ENCODE results near the gene OCA2.
A peak's percentile ranks its signal among the peaks of the same experiment; 100 is the strongest.

Gene OCA2

DNA sequence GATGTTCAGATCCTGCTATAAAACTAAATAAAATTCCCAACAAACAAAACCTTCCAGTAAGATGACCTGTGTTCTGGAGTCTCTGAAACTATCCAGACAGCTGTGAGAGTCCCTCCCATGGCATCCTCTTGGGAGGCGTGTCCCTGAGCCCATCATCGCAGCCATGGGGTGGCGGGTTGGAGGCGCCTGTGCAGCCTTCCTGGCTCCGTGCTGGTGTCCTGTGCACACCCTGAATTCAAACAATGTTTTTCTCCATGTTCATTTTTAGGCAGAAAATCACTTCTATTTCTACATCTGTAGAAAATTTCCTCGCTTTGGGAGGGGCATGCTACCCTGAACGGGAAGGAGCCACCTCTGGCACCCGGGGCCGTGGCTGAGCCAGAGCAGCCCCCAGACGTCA lies 19.4 kb upstream of the OCA2 start:
- DNase-seq = no peak

DNA sequence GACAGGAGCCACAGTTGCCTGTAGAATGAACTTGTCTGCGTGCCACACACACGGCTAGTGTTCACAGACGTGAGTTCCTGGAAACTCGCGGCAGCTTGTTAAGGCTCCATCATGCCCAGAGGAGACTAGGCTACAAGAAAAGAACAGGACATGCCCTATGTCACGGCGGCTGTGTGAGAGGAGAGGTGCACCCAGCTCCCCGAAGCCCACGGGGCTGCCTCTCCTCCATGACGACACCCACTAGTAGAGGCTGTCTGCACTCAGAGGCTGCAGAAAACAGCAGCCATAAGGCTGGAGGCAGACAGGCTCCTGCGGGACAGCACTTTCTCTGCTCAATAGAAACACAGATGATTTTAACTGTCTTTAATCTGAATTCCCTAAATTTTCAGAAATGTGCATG lies 19.0 kb upstream of the OCA2 start:
- no peak for DNase-seq

DNA sequence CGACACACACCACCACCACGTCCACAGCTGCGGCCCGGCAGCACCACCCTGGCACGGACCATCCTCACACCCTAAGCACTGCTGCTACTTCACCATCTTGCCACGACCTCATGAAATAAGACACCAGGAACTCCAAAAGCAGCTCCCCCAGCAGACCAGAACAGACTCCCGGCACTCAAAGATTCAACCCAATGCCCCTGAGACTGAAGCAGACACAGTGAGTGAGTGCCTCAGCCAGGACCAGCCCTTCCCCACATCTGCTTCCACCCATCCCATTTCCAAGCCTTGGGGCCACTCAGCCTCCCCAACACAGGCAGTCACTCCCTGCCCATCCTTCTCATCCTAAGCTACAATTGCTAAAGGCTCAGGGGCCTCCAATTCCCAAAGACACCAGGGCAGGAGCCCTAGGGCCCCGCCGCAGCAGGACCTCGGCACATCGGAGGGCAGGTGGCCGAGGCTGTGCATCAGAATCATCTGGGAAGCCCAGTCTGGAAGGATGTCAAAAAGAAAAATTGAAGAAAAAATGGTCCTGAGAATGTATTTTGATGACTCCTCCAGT lies 18.4 kb upstream of the OCA2 start:
- DNase-seq = no peak

DNA sequence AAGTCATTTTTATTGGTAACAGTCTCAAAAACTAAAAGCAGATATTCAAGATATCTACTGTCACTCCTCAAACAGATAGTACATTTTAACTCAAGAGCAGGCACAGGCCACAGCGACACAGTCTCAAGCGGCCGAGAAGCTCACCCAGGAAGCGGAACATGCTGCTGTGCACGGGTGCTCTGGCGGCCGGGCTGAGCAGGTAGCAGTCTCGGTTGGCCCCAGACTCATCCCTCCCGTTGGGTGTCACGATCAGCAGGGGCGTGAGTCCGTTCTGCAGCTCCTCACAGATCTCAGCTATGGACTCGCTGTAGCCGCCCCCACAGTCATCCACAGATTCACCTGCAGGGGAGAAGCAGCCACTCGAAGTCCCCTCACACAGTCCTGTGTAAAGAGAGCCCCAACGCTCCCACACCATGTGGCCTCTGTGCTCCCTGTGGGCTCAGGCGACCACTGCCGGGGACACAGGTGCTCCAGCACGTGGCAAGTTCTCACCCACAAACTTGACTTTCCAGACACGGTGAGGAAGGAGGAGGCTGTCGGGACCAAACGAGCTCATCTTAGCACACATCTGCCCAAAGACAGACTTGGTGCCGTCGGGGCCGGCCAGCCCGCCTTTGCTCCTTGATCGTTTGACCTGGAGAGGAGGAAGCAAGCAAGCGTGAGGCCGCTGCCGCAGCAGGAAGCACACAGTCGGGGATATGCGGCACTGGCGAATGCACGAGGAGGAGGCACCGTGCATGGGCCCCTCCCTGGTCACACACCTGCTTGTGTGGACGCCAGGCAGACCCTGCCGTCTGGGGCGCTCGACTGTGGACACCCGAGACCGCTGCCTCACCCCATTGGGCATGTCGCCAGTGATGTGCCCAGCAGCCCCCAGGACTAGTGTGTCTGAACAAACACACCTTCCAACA lies 17.7 kb upstream of the OCA2 start:
- no peak for DNase-seq

DNA sequence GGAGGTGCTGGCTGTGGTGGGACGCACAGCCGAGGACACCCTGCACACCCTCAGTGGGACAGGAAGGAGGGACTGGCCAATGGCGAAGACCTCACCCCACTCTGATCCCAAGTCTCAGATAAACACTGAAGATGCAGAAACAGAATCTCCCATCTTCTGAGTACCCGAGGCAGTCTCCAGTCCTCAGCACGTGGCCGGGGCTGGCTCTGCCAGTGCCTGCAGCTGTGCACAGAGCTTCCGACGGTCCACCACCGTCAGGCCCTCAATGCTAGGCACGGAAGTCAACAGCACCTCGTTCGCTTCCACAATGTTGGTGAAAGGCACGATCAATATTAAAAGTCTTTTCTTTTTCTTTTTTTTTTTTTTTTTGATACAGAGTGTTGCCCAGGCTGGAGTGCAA lies 16.8 kb upstream of the OCA2 start:
- no peak for DNase-seq

DNA sequence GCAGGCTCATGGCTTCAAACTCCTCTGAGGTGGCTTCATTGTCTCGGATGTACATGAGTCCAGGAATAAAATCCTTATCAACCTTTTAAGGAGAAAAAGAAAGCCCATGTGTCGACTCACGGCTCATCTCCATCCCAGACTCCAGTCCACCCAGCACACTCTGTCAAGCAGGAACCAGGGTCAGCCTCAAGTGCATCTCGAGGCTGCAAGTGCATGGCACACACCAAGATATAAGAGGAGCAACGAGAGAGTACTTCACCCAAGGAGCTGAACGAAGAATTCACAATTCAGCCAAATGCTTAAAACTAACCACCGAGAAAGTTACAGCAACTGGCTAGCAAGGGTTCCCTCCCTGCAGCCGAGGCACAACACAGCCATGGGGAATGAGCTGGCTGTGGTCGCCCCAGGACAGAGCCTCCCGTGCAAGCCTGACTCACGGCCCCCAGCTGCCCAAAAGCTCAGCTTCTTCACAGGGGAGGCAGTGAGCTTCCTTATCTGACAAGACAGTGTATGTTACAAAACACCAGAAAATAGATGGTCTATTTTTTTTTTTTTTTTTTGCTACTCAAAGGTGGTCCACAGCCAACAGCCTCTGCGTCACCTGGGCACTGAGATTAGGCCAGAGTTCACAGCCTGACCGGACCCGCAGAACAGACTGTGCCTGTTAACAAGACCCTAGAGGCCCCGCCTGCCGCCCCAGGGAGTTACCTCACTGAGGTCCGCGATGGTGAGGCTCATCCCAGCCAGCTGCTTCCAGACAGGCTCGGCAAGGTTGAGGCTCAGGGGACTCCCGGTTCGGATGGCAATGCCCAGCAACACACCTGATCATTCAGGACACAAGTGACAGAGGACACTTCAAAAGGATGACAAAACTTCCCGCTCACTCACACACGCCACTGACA lies 15.9 kb upstream of the OCA2 start:
- no peak for DNase-seq

GRCh38 chr15:28114114-28114455 lies 15.0 kb upstream of the OCA2 start:
- DNase-seq = no peak

DNA sequence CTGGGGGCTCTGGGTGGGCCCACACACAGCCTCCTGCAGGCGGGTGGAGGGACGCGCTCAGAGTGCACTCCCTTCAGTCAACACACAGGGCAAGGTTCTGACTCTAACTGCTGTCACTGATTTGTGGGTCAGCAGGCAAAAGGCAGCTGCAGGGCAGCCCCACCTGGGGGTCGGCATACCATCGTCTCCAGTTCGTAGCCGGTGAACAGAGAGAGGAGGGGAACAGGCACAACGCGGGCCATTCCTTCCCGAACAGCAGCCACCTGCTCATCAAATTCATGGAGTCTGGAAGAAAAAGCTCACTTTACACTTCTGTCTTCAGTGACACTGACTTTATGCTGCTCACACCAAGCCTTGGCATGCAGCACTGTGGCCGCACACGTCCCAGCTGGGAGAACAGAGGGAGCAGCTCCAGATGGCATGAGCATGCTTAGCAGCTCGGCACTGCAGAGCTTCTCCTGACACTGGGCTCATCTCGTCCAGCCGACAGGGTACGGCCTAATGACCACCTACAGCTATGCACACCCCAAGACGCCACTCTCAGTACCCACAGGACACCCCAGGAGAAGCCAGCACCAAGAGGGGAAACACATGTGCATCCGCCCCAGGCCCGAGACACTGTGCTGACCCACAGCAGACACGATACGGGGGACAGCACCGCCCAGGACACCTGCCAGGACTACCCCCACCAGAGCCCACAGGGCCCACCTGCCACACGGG lies 14.4 kb upstream of the OCA2 start:
- no peak for DNase-seq

- no peak for DNase-seq
Measured at GRCh38 chr15:28112962-28113361, 13.8 kb upstream of the OCA2 start.

- no peak for DNase-seq
Measured at GRCh38 chr15:28112101-28112760, 13.1 kb upstream of the OCA2 start.

DNA sequence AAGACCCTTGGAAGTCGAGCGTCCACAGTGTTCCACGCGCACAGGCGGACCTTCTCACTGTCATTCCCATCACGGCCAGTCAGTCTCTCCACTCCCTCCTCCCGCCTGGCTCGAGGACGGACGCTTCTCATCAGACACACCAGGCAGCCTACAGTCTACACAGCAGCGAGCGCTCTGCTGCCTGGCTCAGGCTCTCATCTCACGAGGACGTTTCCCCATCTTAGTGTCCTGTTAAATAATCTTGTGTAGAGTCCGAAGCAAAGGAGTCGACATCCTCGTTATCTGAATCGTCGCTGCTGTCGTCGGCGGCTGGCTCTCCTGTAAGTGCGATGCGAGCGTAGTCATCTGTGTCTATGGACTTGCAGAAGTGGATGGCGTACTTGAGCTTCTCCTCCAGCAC lies 12.4 kb upstream of the OCA2 start:
- no peak for DNase-seq

DNA sequence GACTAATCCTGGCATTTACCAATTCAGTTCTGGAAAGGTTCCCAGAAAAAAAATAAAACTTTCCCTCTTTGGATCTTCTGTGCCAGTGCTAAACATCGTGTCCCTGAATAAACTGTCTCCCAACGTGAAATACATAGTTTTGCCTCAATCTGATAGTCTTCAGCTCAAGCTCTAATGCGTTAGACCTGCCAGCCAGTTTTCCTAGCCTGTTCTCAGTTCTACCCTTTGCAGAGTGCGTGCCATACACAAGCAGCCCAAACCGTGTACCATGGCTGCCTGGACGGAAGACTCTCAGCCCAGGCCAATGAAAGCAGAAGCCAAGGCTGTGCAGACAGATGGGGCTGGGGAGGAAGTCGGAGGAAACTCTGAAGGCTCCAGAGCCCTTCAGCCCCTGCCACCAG lies 11.4 kb upstream of the OCA2 start:
- peak; percentile 45 for DNase-seq

DNA sequence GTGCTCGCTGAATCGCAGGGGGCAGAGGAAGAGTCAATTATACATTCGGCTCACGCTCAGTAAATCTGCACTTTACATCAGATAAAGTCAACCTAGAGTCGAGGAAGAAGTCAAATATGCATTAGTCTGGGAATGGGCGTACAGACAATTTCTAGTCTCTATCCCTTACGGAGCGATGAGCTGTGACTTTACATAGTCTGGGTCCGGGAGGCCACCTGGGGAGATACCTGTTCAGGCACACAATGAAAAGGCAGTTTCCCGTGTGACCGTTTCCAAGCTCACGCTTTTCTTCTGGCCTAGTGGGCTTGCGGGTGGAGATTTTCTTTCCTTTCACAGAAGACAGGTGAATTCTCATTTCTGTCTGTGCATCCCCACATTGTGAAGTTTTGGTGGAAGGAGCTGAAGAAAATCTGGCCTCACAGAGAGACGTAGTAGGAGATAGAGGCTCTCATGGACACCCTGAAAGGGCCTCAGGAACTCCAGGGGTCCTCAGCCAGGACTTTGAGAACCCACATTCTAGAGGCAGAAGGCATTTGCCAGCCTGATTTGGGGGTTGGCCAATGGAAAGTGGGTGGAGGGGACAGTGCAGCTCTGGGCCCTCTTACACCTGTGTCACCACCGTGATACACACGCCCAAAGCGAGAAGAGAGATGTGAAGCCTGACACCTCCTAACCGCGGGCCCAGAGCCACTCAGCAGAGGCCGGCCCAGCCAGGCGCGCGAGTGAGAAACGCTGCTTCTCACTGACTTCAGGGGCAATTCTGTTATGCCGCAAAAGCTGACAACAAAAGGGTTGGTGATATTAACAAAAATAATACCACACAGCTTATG lies 10.7 kb upstream of the OCA2 start:
- DNase-seq = no peak

DNA sequence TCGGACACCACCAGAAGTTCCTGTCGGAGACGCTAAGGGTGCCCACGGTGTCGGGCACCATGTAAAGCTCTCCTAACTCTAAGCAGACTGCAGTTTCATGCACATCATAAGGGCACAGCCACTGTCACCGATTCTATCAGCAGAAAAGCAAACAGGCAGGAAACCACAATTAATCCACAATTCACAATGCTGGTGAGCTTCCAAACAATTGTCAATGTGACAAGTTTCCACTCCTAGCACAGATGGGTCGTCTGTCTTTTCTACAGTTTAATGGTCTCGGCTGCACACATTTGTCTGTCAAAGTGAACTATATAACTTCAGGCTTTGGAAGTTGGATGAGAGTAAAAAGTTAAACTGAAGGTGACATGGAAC lies 8.8 kb upstream of the OCA2 start:
- DNase-seq = no peak

GRCh38 chr15:28107111-28107903 lies 8.2 kb upstream of the OCA2 start:
- no peak for DNase-seq

DNA sequence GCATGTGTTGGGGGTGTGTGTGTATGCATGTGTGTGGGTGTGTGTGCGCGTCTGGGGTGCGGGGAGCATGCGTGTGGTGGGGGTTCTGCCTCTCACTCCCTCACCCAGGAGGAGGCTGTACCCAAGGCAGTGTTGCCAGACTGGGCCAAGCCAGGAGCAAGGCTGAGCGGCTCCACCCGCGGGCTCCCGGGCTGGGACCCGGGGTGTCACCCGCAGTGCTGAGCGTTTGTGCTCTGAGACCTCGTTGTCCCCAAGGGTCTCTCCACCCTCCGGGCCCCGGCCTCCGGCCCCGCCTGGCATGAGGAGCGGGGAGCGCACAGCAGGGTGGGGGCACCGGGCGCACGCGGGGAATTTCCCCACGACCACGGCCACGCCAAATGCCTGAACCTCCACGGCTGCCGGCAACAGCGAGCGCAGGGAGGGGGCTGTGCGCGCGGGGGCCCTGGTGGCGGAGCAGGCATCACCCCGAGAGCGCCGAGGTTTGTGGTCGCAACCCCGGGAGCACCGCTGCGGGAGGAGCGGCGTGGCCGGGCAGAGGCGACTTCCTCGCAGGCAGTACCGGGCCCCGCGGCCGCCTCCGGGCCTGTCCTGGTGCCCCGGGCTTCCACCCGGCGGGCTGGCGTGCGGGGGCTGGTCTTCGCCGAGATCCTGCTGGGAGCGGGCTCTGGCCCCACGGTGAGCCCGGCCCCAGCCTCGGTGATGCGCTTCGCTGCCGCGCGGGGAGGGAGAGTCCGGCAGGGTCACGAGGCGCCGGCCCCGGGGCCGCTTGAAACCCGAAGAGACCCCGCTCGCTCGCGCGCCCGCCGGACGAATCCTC lies 7.4 kb upstream of the OCA2 start:
- no peak for DNase-seq

GRCh38 chr15:28105793-28106192 lies 6.7 kb upstream of the OCA2 start:
- no peak for DNase-seq

GRCh38 chr15:28105224-28105791 lies 6.2 kb upstream of the OCA2 start:
- DNase-seq = no peak

- no peak for DNase-seq
Measured at GRCh38 chr15:28104326-28104725, 5.2 kb upstream of the OCA2 start.

DNA sequence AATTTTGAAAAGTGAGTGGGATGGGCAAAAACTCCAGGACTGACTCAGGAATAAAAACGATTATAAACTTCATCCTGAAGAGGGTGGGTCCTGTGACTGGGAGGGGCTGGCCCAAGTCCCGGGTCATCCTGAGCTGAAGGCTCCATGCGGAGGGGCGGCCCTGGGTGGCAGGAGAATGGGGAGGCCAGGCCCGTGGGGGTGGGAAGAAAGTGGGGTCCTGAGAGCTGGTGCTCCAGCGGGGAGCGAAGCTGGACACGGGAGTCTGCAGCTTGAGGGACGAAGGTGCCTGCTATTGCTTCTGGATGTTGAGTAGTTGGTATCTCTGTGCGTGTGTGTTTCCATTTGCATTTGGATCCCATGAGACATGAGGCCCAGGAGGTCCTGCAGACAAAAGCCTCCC lies 4.7 kb upstream of the OCA2 start:
- DNase-seq = no peak

Data from NCI-H446 treated with DMSO at 0.1 percent for 48 hours (cell line).